ENCODE results near the gene KCND3.

DNA sequence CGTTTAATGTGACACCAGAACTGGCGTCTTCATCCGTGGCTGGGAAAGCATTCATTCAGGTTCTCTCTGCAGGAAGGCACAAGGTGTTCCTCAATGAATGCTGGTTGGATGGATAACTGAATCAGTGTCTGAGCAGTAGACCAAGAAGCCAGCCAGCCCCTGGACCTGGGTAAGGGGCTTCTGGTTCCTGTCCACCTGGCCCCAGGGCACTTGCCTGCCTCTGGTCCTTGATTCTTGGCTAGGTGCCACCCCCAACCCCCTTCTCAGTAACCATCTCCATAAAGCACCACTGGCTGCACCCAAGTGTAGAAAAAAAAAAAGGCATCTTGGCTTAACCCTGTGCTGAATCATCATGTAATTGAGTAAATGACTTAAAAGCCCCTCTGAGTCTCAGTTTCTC is 59.1 kb downstream of the KCND3 start:
- TF ChIP-seq, protein P1, sequence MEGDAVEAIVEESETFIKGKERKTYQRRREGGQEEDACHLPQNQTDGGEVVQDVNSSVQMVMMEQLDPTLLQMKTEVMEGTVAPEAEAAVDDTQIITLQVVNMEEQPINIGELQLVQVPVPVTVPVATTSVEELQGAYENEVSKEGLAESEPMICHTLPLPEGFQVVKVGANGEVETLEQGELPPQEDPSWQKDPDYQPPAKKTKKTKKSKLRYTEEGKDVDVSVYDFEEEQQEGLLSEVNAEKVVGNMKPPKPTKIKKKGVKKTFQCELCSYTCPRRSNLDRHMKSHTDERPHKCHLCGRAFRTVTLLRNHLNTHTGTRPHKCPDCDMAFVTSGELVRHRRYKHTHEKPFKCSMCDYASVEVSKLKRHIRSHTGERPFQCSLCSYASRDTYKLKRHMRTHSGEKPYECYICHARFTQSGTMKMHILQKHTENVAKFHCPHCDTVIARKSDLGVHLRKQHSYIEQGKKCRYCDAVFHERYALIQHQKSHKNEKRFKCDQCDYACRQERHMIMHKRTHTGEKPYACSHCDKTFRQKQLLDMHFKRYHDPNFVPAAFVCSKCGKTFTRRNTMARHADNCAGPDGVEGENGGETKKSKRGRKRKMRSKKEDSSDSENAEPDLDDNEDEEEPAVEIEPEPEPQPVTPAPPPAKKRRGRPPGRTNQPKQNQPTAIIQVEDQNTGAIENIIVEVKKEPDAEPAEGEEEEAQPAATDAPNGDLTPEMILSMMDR (conservative IDR thresholded peaks at IDR 0.05): no peak
- no peak for TF ChIP-seq EZH2 (IDR thresholded peaks at IDR 0.05; ENCODE audit: low read depth)

Data from PC-9 (cell line).